Thyroid gland (tissue), 4 donors: Measurements from ENCODE around the gene NRIP3. TPM values are rescaled to one million over a fixed set of nuclear protein-coding genes. Genes with fewer than 3 reads are reported as not detected.
"Not testable (repeated sequence)": the region's sequence is repeated elsewhere in the genome, so short reads cannot be mapped to it uniquely, and the experiment has no call there.

ENCODE experiments used
- DNase-seq, 2 donors: peaks; one replicate each; pipeline ENCODE4 v3.0.0-alpha.2; 2019
- H3K27ac ChIP-seq, 3 donors: fragments of 200-600 bp; sonication (generic); 1 replicate in 2 of 3; 2 replicates in 1 of 3; pipeline ENCODE4 v1.5.1; 2016 to 2019; ENCODE audit warnings: mild to moderate bottlenecking in 1 of 3, moderate library complexity in 1 of 3
- H3K27me3 ChIP-seq: fragments of 200-600 bp; sonication (generic); one replicate; pipeline ENCODE4 v1.5.1; 2019
- H3K36me3 ChIP-seq, 2 donors: fragments of 200-600 bp; sonication (generic); one replicate each; pipeline ENCODE4 v1.5.1; 2016 to 2019
- H3K4me1 ChIP-seq, 2 donors: fragments of 200-600 bp; sonication (generic); one replicate each; pipeline ENCODE4 v1.5.1; 2017 to 2019
- H3K4me3 ChIP-seq, 3 donors: fragments of 200-600 bp; sonication (generic); replicated peaks in 1 of 3; 1 replicate in 2 of 3; 2 replicates in 1 of 3; pipeline ENCODE4 v1.5.1; 2016; ENCODE audit warnings: mild to moderate bottlenecking in 1 of 3
- H3K9me3 ChIP-seq: fragments of 200-600 bp; sonication (generic); one replicate; pipeline ENCODE4 v1.5.1; 2017
- POLR2A ChIP-seq, 2 donors: fragments of 450-650 bp; IDR thresholded peaks; one replicate each; pipeline ENCODE4 v1.6.1; 2017; ENCODE audit warnings: antibody characterized with exemption in 2 of 2, mild to moderate bottlenecking in 2 of 2, moderate library complexity in 1 of 2
- WGBS, 2 donors: methylation state at CpG; one replicate each; pipeline ENCODE4 v1.1.5; 2017; 5-methylcytosine and 5-hydroxymethylcytosine counted together
- intact Hi-C: fragments of 100-400 bp; cut with DNase I; formaldehyde crosslinking; loops from one replicate; pipeline ENCODE4 v1.15.1; 2023
- total RNA-seq, 4 donors: library from RNA; depleted of rRNA; stranded (reverse); fragments of >200 nt; gene quantifications; one replicate each; pipeline ENCODE4 v1.2.3, GENCODE V29; 2016
- TF ChIP-seq, protein P1 (sequence below), 6 experiments: fragments of 200-600 bp in 3 of 6; fragments of 450-650 bp in 3 of 6; sonication (generic) in 3 of 6; IDR thresholded peaks; one replicate each; pipeline ENCODE4 v1.5.1; 2016 to 2019; ENCODE audit warnings: antibody characterized with exemption in 6 of 6, mild to moderate bottlenecking in 2 of 6, inconsistent platforms in 1 of 6, moderate library complexity in 1 of 6

NRIP3 gene
- total RNA-seq, 4 donors from 2014 or later, result 0.56 to 6.6 (median 1.2) TPM

DNA sequence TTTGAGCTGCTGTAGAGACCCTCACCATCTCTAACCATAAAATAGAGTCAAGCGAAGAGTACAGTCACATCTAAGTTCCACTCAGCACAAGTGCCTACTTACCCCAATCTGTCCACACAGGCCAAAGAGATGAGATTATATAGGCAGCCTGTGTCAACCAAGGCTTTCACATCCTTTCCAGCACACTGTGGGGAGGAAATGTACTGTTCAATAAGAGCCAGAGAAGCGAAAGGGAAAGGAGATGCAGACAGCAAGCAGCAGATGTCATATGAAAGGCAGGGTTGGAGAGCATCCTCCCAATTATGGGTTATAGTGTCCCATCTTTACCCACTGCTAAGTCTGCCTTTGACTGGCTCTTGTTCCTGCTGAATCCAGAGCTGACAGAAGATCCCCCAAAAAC lies 16.4 kb downstream of the NRIP3 start:
- WGBS, 2 donors, result 93 to 94% methylated on average over 2 of the region's 2 CpGs
- intact Hi-C loops, result no loop called here

DNA sequence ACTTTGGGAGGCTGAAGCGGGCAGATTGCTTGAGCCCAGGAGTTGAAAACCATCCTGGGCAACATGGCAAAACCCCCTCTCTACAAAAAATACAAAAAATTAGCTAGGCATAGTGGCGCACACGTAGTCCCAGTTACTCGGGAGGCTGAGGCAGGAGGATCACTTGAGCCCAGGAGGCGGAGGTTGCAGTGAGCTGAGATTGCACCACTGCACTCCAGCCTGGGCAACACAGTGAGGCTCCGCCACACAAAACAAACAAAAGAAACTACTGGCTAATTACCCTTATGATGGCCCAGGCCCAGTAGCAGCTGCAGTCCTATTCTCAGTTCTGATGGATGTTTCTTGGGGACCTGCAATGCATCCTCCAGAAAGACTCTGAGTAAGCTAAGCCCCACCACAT lies 17.0 kb downstream of the NRIP3 start:
- intact Hi-C loops, H3K27me3 ChIP-seq, DNase-seq, H3K9me3 ChIP-seq, H3K36me3 ChIP-seq, H3K27ac ChIP-seq, H3K4me3 ChIP-seq, H3K4me1 ChIP-seq: not testable (repeated sequence)
- 86 to 98% methylated on average over 6 of the region's 6 CpGs for WGBS, 2 donors

More for the DNA sequence above, 16.4 kb downstream of the NRIP3 start:
- no peak for TF ChIP-seq POLR2A (IDR thresholded peaks at IDR 0.05)
- TF ChIP-seq, protein P1, sequence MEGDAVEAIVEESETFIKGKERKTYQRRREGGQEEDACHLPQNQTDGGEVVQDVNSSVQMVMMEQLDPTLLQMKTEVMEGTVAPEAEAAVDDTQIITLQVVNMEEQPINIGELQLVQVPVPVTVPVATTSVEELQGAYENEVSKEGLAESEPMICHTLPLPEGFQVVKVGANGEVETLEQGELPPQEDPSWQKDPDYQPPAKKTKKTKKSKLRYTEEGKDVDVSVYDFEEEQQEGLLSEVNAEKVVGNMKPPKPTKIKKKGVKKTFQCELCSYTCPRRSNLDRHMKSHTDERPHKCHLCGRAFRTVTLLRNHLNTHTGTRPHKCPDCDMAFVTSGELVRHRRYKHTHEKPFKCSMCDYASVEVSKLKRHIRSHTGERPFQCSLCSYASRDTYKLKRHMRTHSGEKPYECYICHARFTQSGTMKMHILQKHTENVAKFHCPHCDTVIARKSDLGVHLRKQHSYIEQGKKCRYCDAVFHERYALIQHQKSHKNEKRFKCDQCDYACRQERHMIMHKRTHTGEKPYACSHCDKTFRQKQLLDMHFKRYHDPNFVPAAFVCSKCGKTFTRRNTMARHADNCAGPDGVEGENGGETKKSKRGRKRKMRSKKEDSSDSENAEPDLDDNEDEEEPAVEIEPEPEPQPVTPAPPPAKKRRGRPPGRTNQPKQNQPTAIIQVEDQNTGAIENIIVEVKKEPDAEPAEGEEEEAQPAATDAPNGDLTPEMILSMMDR (IDR thresholded peaks at IDR 0.05), result no peak
- Histone ChIP-seq H3K4me1 (no peaks in the 10 kb centered on the region), H3K27ac (no peak overlapping the region), H3K9me3 (no peaks in the 10 kb centered on the region), H3K27me3 (no peaks in the 10 kb centered on the region), H3K36me3 (no peaks in the 10 kb centered on the region), H3K4me3 (no peak overlapping the region)
- DNase-seq, result no peak

DNA sequence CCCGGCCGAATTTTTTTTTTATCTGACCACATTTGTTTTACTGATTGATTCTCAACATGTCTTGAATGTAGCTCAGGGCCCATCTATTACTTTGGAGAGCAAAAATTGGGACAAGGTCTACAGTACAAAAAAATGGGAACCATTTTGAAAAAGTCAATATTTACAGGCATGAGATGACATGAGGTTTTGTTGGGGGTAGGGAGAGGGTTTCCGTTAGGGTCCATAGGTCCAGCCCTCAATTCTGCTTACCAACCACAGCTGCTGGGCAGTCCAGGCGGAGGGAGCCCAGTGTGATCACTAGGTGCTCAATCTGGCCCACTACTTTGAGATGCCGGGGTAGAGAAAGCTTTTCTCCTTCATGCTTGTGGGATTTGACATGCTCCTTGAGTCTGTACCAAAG lies 18.3 kb downstream of the NRIP3 start:
- no peaks in the 10 kb centered on the region for H3K36me3 ChIP-seq
- WGBS, 2 donors, result 94 to 97% methylated on average over 5 of the region's 5 CpGs
- DNase-seq, result no peak
- H3K4me1 ChIP-seq, result no peaks in the 10 kb centered on the region
- H3K9me3 ChIP-seq, result no peaks in the 10 kb centered on the region
- no peaks in the 10 kb centered on the region for H3K27me3 ChIP-seq
- H3K27ac ChIP-seq, result no peak overlapping the region
- no peak overlapping the region for H3K4me3 ChIP-seq
- TF ChIP-seq POLR2A (IDR thresholded peaks at IDR 0.05), result no peak
- TF ChIP-seq, protein P1 (IDR thresholded peaks at IDR 0.05), result no peak
- intact Hi-C loops, result no loop called here

DNA sequence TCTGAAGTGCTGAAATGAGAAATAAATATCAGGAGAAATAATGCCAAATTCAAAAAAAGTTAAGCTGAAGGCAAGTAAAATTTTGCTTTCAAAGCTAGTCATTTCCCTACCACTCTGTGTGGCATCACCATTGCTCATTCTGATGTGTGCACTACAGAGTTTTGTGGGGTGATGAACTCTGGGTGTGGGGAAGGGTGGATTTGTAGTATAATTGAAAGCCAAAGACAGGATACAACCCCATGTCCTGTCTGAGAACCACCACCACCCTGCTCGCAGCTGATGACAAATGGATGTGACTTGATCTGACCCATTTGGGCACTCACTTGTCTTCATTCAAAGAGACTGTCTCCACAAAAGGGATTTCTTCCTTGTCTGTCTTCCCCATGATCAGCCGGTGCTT lies 20.2 kb downstream of the NRIP3 start:
- intact Hi-C loops, result no loop called here
- TF ChIP-seq, protein P1 (IDR thresholded peaks at IDR 0.05), result no peak
- TF ChIP-seq POLR2A (IDR thresholded peaks at IDR 0.05), result no peak
- no peaks in the 10 kb centered on the region for H3K4me1 ChIP-seq
- no peaks in the 10 kb centered on the region for H3K27me3 ChIP-seq
- H3K27ac ChIP-seq, result no peak overlapping the region
- DNase-seq, result no peak
- 74 to 91% methylated on average over 2 of the region's 2 CpGs for WGBS, 2 donors
- H3K9me3 ChIP-seq, result no peaks in the 10 kb centered on the region
- H3K36me3 ChIP-seq, result no peaks in the 10 kb centered on the region
- no peak overlapping the region for H3K4me3 ChIP-seq

DNA sequence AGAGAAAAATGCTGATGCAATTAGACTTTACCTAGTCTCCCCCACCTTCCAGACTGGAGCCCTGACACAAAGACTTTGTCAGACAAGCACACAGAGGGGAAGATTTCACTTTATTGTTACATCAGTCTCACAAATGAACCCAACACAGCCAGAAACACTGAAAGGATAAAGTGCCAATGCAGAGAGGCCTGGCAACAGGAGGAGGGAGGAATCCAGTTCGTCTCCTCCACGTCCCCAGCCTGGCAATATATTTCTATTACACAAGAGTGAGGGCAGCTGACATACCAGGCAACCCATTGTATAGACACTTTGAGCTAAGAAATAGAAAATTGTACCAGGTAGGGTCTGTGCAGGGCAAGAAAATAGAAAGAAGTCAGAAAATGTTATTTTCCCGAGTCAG lies 23.3 kb downstream of the NRIP3 start:
- Histone ChIP-seq H3K4me3 (no peak overlapping the region), H3K4me1 (no peaks in the 10 kb centered on the region), H3K27me3 (no peaks in the 10 kb centered on the region), H3K27ac (no peak overlapping the region), H3K36me3 (no peaks in the 10 kb centered on the region), H3K9me3 (no peaks in the 10 kb centered on the region)
- intact Hi-C loops, result no loop called here
- TF ChIP-seq, protein P1 (IDR thresholded peaks at IDR 0.05), result no peak
- TF ChIP-seq POLR2A (IDR thresholded peaks at IDR 0.05), result no peak
- 82 to 89% methylated on average over 3 of the region's 3 CpGs for whole genome bisulfite sequencing, 2 donors
- no peak for DNase-seq

DNA sequence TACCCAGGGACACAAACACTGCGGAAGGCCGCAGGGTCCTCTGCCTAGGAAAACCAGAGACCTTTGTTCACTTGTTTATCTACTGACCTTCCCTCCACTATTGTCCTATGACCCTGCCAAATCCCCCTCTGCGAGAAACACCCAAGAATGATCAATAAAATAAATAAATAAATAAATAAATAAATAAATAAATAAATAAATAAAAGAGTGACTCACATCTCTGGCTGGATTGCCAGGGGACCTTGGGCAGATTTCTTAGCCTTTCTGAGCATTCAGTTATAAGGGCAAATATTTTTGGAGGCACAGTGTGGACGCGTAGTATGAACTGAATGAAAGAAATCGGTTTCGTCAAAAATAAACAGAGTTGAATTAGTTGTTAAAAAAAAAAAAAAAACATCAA lies 24.4 kb downstream of the NRIP3 start:
- H3K9me3 ChIP-seq, intact Hi-C loops, H3K27ac ChIP-seq, H3K4me1 ChIP-seq, H3K36me3 ChIP-seq, H3K27me3 ChIP-seq, DNase-seq, H3K4me3 ChIP-seq: not testable (repeated sequence)
- WGBS, 2 donors, result 81 to 84% methylated on average over 5 of the region's 7 CpGs
